GM18867 (cell line): ENCODE measurements around the gene PPM1H.

Experiments used
- ATAC-seq: cut with Tn5 transposase; IDR thresholded peaks from one replicate; pipeline ENCODE4 v1.9.1; 2021; ENCODE audit warnings: mild to moderate bottlenecking, moderate library complexity; ENCODE audit not compliant: unreplicated experiment

Gene PPM1H

GRCh38 chr12:62876938-62877548, 57.9 kb downstream of the PPM1H start:
- no peak for ATAC-seq

- no peak for ATAC-seq
Observed at GRCh38 chr12:62873826-62874448, 61.0 kb downstream of the PPM1H start.

GRCh38 chr12:62873116-62873825, 61.7 kb downstream of the PPM1H start:
- ATAC-seq: no peak

GRCh38 chr12:62868820-62869219, 66.1 kb downstream of the PPM1H start:
- ATAC-seq: no peak

- ATAC-seq: no peak
Observed at GRCh38 chr12:62866451-62867082, 68.4 kb downstream of the PPM1H start.

GRCh38 chr12:62865937-62866336, 69.0 kb downstream of the PPM1H start:
- ATAC-seq: no peak

GRCh38 chr12:62865065-62865464, 69.9 kb downstream of the PPM1H start:
- ATAC-seq: no peak

- ATAC-seq: no peak
Observed at GRCh38 chr12:62862259-62862881, 72.6 kb downstream of the PPM1H start.

GRCh38 chr12:62861586-62861985, 73.4 kb downstream of the PPM1H start:
- no peak for ATAC-seq

GRCh38 chr12:62860501-62861411, 74.2 kb downstream of the PPM1H start:
- ATAC-seq: no peak

- no peak for ATAC-seq
Observed at GRCh38 chr12:62860020-62860419, 74.9 kb downstream of the PPM1H start.

- ATAC-seq: no peak
Observed at GRCh38 chr12:62859321-62859737, 75.6 kb downstream of the PPM1H start.

- no peak for ATAC-seq
Observed at GRCh38 chr12:62856454-62856853, 78.5 kb downstream of the PPM1H start.

GRCh38 chr12:62854024-62854423, 80.9 kb downstream of the PPM1H start:
- ATAC-seq: no peak

GRCh38 chr12:62849398-62849797, 85.6 kb downstream of the PPM1H start:
- no peak for ATAC-seq

- ATAC-seq: no peak
Observed at GRCh38 chr12:62848418-62848817, 86.5 kb downstream of the PPM1H start.

GRCh38 chr12:62847709-62848108, 87.2 kb downstream of the PPM1H start:
- no peak for ATAC-seq

- ATAC-seq: no peak
Observed at GRCh38 chr12:62846491-62846890, 88.5 kb downstream of the PPM1H start.

- ATAC-seq: no peak
Observed at GRCh38 chr12:62844915-62845314, 90.0 kb downstream of the PPM1H start.

- ATAC-seq: no peak
Observed at GRCh38 chr12:62843716-62844115, 91.2 kb downstream of the PPM1H start.
